Endothelial cell of umbilical vein (primary cell): Measurements from ENCODE around the gene GABRB2. TPM values are rescaled to one million over a fixed set of nuclear protein-coding genes. Genes with fewer than 3 reads are reported as not detected.

Source experiments
- BruUV-seq: library from RNA; stranded (reverse); fragments of 400-500 nt; replicated peaks from 2 replicates; lab custom pipeline; 2021; lab: Mats Ljungman, UMichigan
- CTCF ChIA-PET: fragments of 300-600, 350-600 bp; sonication (Branson Sonifier 250); formaldehyde crosslinking; loops from one replicate; lab custom pipeline; 2021; ENCODE audit warnings: antibody characterized with exemption, inconsistent platforms; lab: Charles Lee
- POLR2A ChIA-PET: fragments of 300-600, 350-600 bp; sonication (Branson Sonifier 250); formaldehyde crosslinking; loops from one replicate; lab custom pipeline; 2021; ENCODE audit warnings: antibody characterized with exemption, inconsistent platforms; lab: Charles Lee
- DNase-seq: peaks from one replicate; pipeline ENCODE4 v3.0.0-alpha.2; 2011; ENCODE audit warnings: low read depth, low spot score
- FAIRE-seq: peaks from 2 replicates; lab custom pipeline; 2011; peaks lifted over from hg19 to GRCh38; lab: Jason Lieb, UNC
- H2AFZ ChIP-seq: 2 replicates; pipeline ENCODE4 v1.6.0; 2012; ENCODE audit warnings: low read depth, low read length, control low read depth, inconsistent platforms
- H3K27ac ChIP-seq: 2 replicates; pipeline ENCODE4 v1.5.1; 2011; ENCODE audit warnings: low read depth, mild to moderate bottlenecking, control low read depth, low read length, moderate library complexity; ENCODE audit not compliant: insufficient read depth
- H3K27me3 ChIP-seq, 2 experiments: 2 replicates each; pipeline versions ENCODE4 v1.6.0 to v1.6.1; 2011; ENCODE audit warnings: low read length in 2 of 2, mixed read lengths in 1 of 2; ENCODE audit not compliant: control insufficient read depth in 2 of 2, insufficient read depth in 2 of 2
- H3K36me3 ChIP-seq, 2 experiments: 2 replicates in 1 of 2; 3 replicates in 1 of 2; pipeline ENCODE4 v1.5.1; 2011; ENCODE audit warnings: low read length in 2 of 2, mild to moderate bottlenecking in 1 of 2, moderate library complexity in 1 of 2; ENCODE audit not compliant: control insufficient read depth in 2 of 2, insufficient read depth in 2 of 2; ENCODE audit errors: extremely low read depth in 1 of 2
- H3K4me1 ChIP-seq: 3 replicates; pipeline ENCODE4 v1.5.1; 2011; ENCODE audit warnings: mild to moderate bottlenecking, low read length; ENCODE audit not compliant: control insufficient read depth, insufficient read depth; ENCODE audit errors: extremely low read depth
- H3K4me2 ChIP-seq: 2 replicates; pipeline ENCODE4 v1.6.1; 2011; ENCODE audit warnings: low read length, control low read depth, mixed read lengths; ENCODE audit not compliant: insufficient read depth
- H3K4me3 ChIP-seq, 3 experiments: fragments of 200-600 bp in 1 of 3; sonication (generic), shearing (Covaris generic) in 1 of 3; replicated peaks in 1 of 3; 2 replicates each; pipeline ENCODE4 v1.5.1; 2011 to 2016; ENCODE audit warnings: control low read depth in 3 of 3, low read length in 3 of 3, mild to moderate bottlenecking in 2 of 3, inconsistent platforms in 1 of 3, low read depth in 1 of 3, moderate library complexity in 1 of 3; ENCODE audit not compliant: insufficient read depth in 1 of 3
- H3K79me2 ChIP-seq: 2 replicates; pipeline ENCODE4 v1.6.0; 2012; ENCODE audit warnings: low read length, inconsistent platforms; ENCODE audit not compliant: control insufficient read depth, insufficient read depth
- H3K9ac ChIP-seq: replicated peaks from 2 replicates; pipeline ENCODE3; 2011; ENCODE audit warnings: low read length, control low read depth; ENCODE audit not compliant: insufficient read depth; ENCODE audit errors: extremely low read depth
- H3K9me1 ChIP-seq: replicated peaks from 3 replicates; pipeline ENCODE4 v1.6.0; 2011; ENCODE audit warnings: mild to moderate bottlenecking, low read length; ENCODE audit not compliant: control insufficient read depth, insufficient read depth; ENCODE audit errors: extremely low read depth
- H3K9me3 ChIP-seq: replicated peaks from 2 replicates; pipeline ENCODE4 v1.5.1; 2012; ENCODE audit warnings: low read length, inconsistent platforms; ENCODE audit not compliant: control insufficient read depth, insufficient read depth
- H4K20me1 ChIP-seq: replicated peaks from 2 replicates; pipeline ENCODE3; 2011; ENCODE audit warnings: mild to moderate bottlenecking, low read length; ENCODE audit not compliant: control insufficient read depth, insufficient read depth; ENCODE audit errors: extremely low read depth
- CTCF ChIP-seq, 2 donors: IDR thresholded peaks; 1 replicate in 1 of 2; 2 replicates in 1 of 2; pipeline ENCODE4 v1.5.1; 2011; ENCODE audit warnings: low read length in 2 of 2, mild to moderate bottlenecking in 2 of 2, moderate library complexity in 2 of 2, control low read depth in 1 of 2, inconsistent platforms in 1 of 2, low read depth in 1 of 2; ENCODE audit not compliant: insufficient read depth in 1 of 2; ENCODE audit errors: extremely low read depth in 1 of 2
- EZH2 ChIP-seq: IDR thresholded peaks from 2 replicates; pipeline ENCODE4 v1.6.1; 2012; ENCODE audit warnings: borderline replicate concordance, low read depth, mild to moderate bottlenecking, moderate library complexity, low read length, inconsistent platforms; ENCODE audit not compliant: severe bottlenecking
- FOS ChIP-seq: IDR thresholded peaks from 2 replicates; pipeline ENCODE4 v1.6.1; 2011; ENCODE audit warnings: mild to moderate bottlenecking, low read length, moderate library complexity, borderline replicate concordance; ENCODE audit not compliant: insufficient read depth
- GATA2 ChIP-seq: IDR thresholded peaks from 2 replicates; pipeline ENCODE4 v1.7.0; 2011; ENCODE audit warnings: low read depth, mild to moderate bottlenecking, moderate library complexity, mixed read lengths, low read length; ENCODE audit not compliant: insufficient read length, insufficient read depth
- JUN ChIP-seq: IDR thresholded peaks from 2 replicates; pipeline ENCODE4 v1.6.1; 2011; ENCODE audit warnings: borderline replicate concordance, low read depth; ENCODE audit not compliant: insufficient read length, insufficient read depth
- MAX ChIP-seq: IDR thresholded peaks from 2 replicates; pipeline ENCODE4 v1.6.1; 2011; ENCODE audit not compliant: insufficient read depth, insufficient read length
- MYC ChIP-seq: IDR thresholded peaks from one replicate; pipeline ENCODE4 v1.6.1; 2011; ENCODE audit warnings: mild to moderate bottlenecking, low read depth, low read length
- POLR2A ChIP-seq: IDR thresholded peaks from 2 replicates; pipeline ENCODE4 v1.6.1; 2012; ENCODE audit warnings: low read depth, mild to moderate bottlenecking, control low read depth, low read length
- POLR2AphosphoS5 ChIP-seq: IDR thresholded peaks from 2 replicates; pipeline ENCODE4 v1.6.1; 2012; ENCODE audit warnings: low read depth, mild to moderate bottlenecking, control low read depth, low read length, moderate library complexity; ENCODE audit not compliant: insufficient read depth
- dilution Hi-C: fragments of 300-500 bp; cut with MboI; formaldehyde crosslinking; loops from one replicate; pipeline ENCODE4 v1.15.0; 2019; ENCODE audit warnings: low sequenced_read_pairs; ENCODE audit not compliant: extremely low pct_ligation_motif_present
- intact Hi-C: fragments of 100-400 bp; cut with micrococcal nuclease; formaldehyde crosslinking; loops from one replicate; pipeline ENCODE4 v1.10.0; 2022
- polyA plus RNA-seq, 4 experiments: library from polyadenylated mRNA; depleted of rRNA in 3 of 4; stranded (reverse) in 3 of 4; unstranded in 1 of 4; fragments of >200 nt; gene quantifications; 2 replicates each; pipeline versions ENCODE4 v1.2.1 to v1.2.3, GENCODE V29; 2011 to 2012; ENCODE audit warnings: missing spikeins in 1 of 4
- total RNA-seq: library from RNA; stranded (reverse); gene quantifications from 2 replicates; pipeline ENCODE4 v1.2.3, GENCODE V29; 2021

The GABRB2 gene
- total and polyA plus RNA-seq, 2 donors (not counting 3 experiments of a cell fraction or from before 2014, with no cell fraction given), result not detected

- H3K4me1 ChIP-seq, result no peaks in the 10 kb centered on the region
- DNase-seq (no peak), FAIRE-seq (no peak)
- H3K9ac ChIP-seq, result no peak overlapping the region
- CTCF ChIA-PET, result no interaction called here
- no peak overlapping the region for H3K4me3 ChIP-seq
- no peaks in the 10 kb centered on the region for H4K20me1 ChIP-seq
- H3K9me1 ChIP-seq, result no peaks in the 10 kb centered on the region
- intact Hi-C loops (no loop called here), dilution Hi-C loops (no loop called here)
- no peak for TF ChIP-seq GATA2
- TF ChIP-seq JUN, result no peak
- no peak for TF ChIP-seq POLR2A
- no peak for TF ChIP-seq CTCF (IDR thresholded peaks at IDR 0.05; ENCODE audit: extremely low read depth in 1 of 2, insufficient read depth in 1 of 2, low read depth in 1 of 2, low read length in 2 of 2)
- TF ChIP-seq POLR2AphosphoS5, result no peak
- TF ChIP-seq FOS, result no peak
- no peak for TF ChIP-seq MAX
- TF ChIP-seq EZH2, result no peak
- no peak for TF ChIP-seq MYC
- no peaks in the 10 kb centered on the region for H3K36me3 ChIP-seq
- no peaks in the 10 kb centered on the region for H3K27me3 ChIP-seq
- H3K79me2 ChIP-seq, result no peaks in the 10 kb centered on the region
- peaks cover 4% of the 10 kb centered on the region for H3K9me3 ChIP-seq
- H3K4me2 ChIP-seq, result no peak overlapping the region
- no TSS peak for BruUV-seq
- H2AFZ ChIP-seq, result no peak overlapping the region
- no peak overlapping the region for H3K27ac ChIP-seq
- POLR2A ChIA-PET, result no interaction called here
These were observed 259.1 kb downstream of the GABRB2 start for GRCh38 chr5:161287436-161287835.
